ENCODE measurements around the gene PRPS1L1. TPM values are rescaled to one million over a fixed set of nuclear protein-coding genes. Genes with fewer than 3 reads are reported as not detected.

The PRPS1L1 gene
- total RNA-seq, 1 experiment from 2014 or later: not detected

DNA sequence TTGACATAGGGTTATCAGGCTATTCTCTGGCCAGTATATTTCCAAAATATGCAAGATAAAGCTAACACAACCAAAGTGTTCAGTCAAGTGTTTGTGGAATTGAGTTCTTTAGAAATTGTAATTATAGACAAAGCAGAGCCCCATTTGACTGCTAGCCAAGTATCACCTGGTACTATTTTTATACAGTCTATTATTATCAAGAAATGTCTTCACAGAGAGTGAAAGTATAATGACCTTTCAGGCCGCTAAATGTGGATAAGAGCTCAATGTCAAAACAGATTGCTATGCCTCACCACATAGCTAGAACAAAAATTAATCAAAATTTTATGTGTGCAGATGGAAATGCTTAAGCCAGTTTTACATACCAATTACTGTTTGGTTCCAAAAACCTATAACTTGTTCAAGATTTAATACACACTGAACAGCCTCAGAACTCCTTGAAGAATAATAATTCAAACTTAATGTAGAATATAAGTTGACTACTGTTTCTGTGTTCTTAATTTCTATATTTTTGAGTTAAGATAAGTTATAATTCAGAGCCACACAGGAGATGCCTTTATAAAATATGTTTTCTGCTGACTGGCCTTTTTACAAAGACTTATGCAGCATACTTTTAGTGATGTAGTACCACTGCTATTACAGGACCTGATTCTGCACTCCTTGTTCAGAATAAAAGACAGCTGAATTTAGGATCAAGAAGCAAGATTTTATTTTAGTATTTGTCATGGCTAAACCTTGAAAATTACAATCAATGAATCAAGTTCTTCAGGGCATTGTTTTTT lies 31.0 kb downstream of the PRPS1L1 start:
- no peak overlapping the region for H3K27ac Mint-ChIP-seq
- H3K4me3 Mint-ChIP-seq: no peak overlapping the region
- no peaks in the 10 kb centered on the region for H3K27me3 Mint-ChIP-seq (ENCODE audit: low read depth)
- CTCF ChIA-PET: interaction anchor here (1.2 kb wide), 1 partner anchor 227 kb away, joined by 5 read pairs; no protein-coding TSS in a partner anchor
- H3K36me3 Mint-ChIP-seq: peaks cover 9% of the 10 kb centered on the region; the same call in 1 of the 2 replicates
- POLR2A ChIA-PET: no interaction called here
- DNase-seq (ENCODE audit: low spot score) (no peak), ATAC-seq (no peak)
- TF ChIP-seq GABPB1 (CRISPR knock-in tag; IDR thresholded peaks at IDR 0.05): no peak
- no peak for TF ChIP-seq CREB1 (CRISPR knock-in tag; IDR thresholded peaks at IDR 0.05)
- TF ChIP-seq RORB (CRISPR knock-in tag; IDR thresholded peaks at IDR 0.05): no peak
- no peak for TF ChIP-seq NFYB (CRISPR knock-in tag; conservative IDR thresholded peaks at IDR 0.05; ENCODE audit: low read depth)
- no peak for TF ChIP-seq MLX (CRISPR knock-in tag; IDR thresholded peaks at IDR 0.05)
- TF ChIP-seq, protein P1, sequence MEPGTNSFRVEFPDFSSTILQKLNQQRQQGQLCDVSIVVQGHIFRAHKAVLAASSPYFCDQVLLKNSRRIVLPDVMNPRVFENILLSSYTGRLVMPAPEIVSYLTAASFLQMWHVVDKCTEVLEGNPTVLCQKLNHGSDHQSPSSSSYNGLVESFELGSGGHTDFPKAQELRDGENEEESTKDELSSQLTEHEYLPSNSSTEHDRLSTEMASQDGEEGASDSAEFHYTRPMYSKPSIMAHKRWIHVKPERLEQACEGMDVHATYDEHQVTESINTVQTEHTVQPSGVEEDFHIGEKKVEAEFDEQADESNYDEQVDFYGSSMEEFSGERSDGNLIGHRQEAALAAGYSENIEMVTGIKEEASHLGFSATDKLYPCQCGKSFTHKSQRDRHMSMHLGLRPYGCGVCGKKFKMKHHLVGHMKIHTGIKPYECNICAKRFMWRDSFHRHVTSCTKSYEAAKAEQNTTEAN (CRISPR knock-in tag; IDR thresholded peaks at IDR 0.05): no peak
- TF ChIP-seq, protein P2, sequence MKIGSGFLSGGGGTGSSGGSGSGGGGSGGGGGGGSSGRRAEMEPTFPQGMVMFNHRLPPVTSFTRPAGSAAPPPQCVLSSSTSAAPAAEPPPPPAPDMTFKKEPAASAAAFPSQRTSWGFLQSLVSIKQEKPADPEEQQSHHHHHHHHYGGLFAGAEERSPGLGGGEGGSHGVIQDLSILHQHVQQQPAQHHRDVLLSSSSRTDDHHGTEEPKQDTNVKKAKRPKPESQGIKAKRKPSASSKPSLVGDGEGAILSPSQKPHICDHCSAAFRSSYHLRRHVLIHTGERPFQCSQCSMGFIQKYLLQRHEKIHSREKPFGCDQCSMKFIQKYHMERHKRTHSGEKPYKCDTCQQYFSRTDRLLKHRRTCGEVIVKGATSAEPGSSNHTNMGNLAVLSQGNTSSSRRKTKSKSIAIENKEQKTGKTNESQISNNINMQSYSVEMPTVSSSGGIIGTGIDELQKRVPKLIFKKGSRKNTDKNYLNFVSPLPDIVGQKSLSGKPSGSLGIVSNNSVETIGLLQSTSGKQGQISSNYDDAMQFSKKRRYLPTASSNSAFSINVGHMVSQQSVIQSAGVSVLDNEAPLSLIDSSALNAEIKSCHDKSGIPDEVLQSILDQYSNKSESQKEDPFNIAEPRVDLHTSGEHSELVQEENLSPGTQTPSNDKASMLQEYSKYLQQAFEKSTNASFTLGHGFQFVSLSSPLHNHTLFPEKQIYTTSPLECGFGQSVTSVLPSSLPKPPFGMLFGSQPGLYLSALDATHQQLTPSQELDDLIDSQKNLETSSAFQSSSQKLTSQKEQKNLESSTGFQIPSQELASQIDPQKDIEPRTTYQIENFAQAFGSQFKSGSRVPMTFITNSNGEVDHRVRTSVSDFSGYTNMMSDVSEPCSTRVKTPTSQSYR (CRISPR knock-in tag; IDR thresholded peaks at IDR 0.05): no peak
- peaks cover 13% of the 10 kb centered on the region for H3K9me3 Mint-ChIP-seq
- peaks cover 5% of the 10 kb centered on the region for H3K4me1 Mint-ChIP-seq

DNA sequence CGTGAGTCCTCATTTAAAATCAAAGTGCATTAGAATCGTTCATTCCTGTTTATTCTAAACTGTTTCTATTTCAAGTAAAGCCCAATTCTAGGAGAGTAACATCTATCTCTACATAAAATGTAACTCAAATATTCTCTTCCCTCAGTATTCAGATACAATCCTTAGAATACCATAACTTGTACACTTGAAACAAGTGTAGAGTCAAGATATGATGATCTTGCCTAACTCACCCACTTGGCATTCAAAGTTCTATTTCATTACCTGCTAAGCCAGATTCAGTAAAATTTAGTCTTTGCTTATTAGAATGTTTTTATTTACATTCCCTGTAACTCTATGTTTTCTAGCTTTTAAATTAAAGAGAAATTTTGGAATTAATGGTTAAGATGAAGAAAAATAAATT lies 31.6 kb downstream of the PRPS1L1 start:
- POLR2A ChIA-PET: no interaction called here
- peaks cover 9% of the 10 kb centered on the region; the same call in 1 of the 2 replicates for H3K36me3 Mint-ChIP-seq
- no peaks in the 10 kb centered on the region for H3K27me3 Mint-ChIP-seq (ENCODE audit: low read depth)
- H3K27ac Mint-ChIP-seq: no peak overlapping the region
- H3K4me3 Mint-ChIP-seq: no peak overlapping the region
- peaks cover 6% of the 10 kb centered on the region for H3K4me1 Mint-ChIP-seq
- DNase-seq (ENCODE audit: low spot score) (no peak), ATAC-seq (no peak)
- peaks cover 13% of the 10 kb centered on the region for H3K9me3 Mint-ChIP-seq
- CTCF ChIA-PET: interaction anchor here (1.2 kb wide), 1 partner anchor 226 kb away, joined by 5 read pairs; no protein-coding TSS in a partner anchor
- TF ChIP-seq, protein P3, sequence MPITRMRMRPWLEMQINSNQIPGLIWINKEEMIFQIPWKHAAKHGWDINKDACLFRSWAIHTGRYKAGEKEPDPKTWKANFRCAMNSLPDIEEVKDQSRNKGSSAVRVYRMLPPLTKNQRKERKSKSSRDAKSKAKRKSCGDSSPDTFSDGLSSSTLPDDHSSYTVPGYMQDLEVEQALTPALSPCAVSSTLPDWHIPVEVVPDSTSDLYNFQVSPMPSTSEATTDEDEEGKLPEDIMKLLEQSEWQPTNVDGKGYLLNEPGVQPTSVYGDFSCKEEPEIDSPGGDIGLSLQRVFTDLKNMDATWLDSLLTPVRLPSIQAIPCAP (CRISPR knock-in tag; IDR thresholded peaks at IDR 0.05): no peak
- TF ChIP-seq ETV6 (CRISPR knock-in tag; IDR thresholded peaks at IDR 0.05) (no peak), ATF1 (CRISPR knock-in tag; IDR thresholded peaks at IDR 0.05) (no peak), ZNF512 (CRISPR knock-in tag; IDR thresholded peaks at IDR 0.05; ENCODE audit: borderline replicate concordance) (no peak), JUN (CRISPR knock-in tag; IDR thresholded peaks at IDR 0.05) (no peak), FOXK1 (CRISPR knock-in tag; IDR thresholded peaks at IDR 0.05) (no peak), NR3C1 (CRISPR knock-in tag; conservative IDR thresholded peaks at IDR 0.05; ENCODE audit: low read depth) (no peak), CDX4 (CRISPR knock-in tag; IDR thresholded peaks at IDR 0.05; ENCODE audit: borderline replicate concordance) (no peak), NR2C2 (CRISPR knock-in tag; IDR thresholded peaks at IDR 0.05) (no peak), ZNF138 (CRISPR knock-in tag; conservative IDR thresholded peaks at IDR 0.05) (no peak)
- TF ChIP-seq, protein P4, sequence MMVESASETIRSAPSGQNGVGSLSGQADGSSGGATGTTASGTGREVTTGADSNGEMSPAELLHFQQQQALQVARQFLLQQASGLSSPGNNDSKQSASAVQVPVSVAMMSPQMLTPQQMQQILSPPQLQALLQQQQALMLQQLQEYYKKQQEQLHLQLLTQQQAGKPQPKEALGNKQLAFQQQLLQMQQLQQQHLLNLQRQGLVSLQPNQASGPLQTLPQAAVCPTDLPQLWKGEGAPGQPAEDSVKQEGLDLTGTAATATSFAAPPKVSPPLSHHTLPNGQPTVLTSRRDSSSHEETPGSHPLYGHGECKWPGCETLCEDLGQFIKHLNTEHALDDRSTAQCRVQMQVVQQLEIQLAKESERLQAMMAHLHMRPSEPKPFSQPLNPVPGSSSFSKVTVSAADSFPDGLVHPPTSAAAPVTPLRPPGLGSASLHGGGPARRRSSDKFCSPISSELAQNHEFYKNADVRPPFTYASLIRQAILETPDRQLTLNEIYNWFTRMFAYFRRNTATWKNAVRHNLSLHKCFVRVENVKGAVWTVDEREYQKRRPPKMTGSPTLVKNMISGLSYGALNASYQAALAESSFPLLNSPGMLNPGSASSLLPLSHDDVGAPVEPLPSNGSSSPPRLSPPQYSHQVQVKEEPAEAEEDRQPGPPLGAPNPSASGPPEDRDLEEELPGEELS (CRISPR knock-in tag; IDR thresholded peaks at IDR 0.05): no peak
- TF ChIP-seq, protein P2 (CRISPR knock-in tag; IDR thresholded peaks at IDR 0.05): no peak
